Neural crest cell (in vitro differentiated cells): ENCODE data around the gene IRAK3. TPM values are rescaled to one million over a fixed set of nuclear protein-coding genes. Genes with fewer than 3 reads are reported as not detected.

Source experiments
- DNase-seq: peaks from one replicate; pipeline ENCODE4 v3.0.0; 2021; ENCODE audit warnings: low read depth, mixed read lengths, low spot score
- H3K27ac Mint-ChIP-seq: one replicate; pipeline ENCODE4 v1.8.0; 2021; ENCODE audit warnings: mild to moderate bottlenecking, mixed read lengths; ENCODE audit not compliant: unreplicated experiment
- H3K27me3 Mint-ChIP-seq: 2 replicates; pipeline ENCODE4 v1.8.0; 2021; ENCODE audit warnings: low read depth, mild to moderate bottlenecking, mixed read lengths
- H3K36me3 Mint-ChIP-seq: 2 replicates; pipeline ENCODE4 v1.8.0; 2021; ENCODE audit warnings: low read depth, mild to moderate bottlenecking, mixed read lengths
- H3K4me1 Mint-ChIP-seq: 2 replicates; pipeline ENCODE4 v1.8.0; 2021; ENCODE audit warnings: mixed read lengths
- H3K4me3 Mint-ChIP-seq: one replicate; pipeline ENCODE4 v1.8.0; 2021; ENCODE audit warnings: mild to moderate bottlenecking, mixed read lengths
- H3K9me3 Mint-ChIP-seq: 2 replicates; pipeline ENCODE4 v1.8.0; 2021; ENCODE audit warnings: mixed read lengths
- CTCF ChIP-seq: fragments of 200-600 bp; sonication (generic); conservative IDR thresholded peaks from 2 replicates; pipeline ENCODE4 v1.5.0; 2021; ENCODE audit warnings: antibody characterized with exemption, mild to moderate bottlenecking
- total RNA-seq: library from RNA; stranded (reverse); gene quantifications from 2 replicates; pipeline ENCODE4 v1.2.1, GENCODE V29; 2021

IRAK3 gene
- total RNA-seq, 1 donor from 2014 or later = 0.56 TPM

- H3K36me3 Mint-ChIP-seq = peaks cover 14% of the 10 kb centered on the region
- H3K4me3 Mint-ChIP-seq = no peak overlapping the region
- DNase-seq = no peak
- H3K9me3 Mint-ChIP-seq = peaks cover 15% of the 10 kb centered on the region
- peaks cover 11% of the 10 kb centered on the region for H3K4me1 Mint-ChIP-seq
- no peaks in the 10 kb centered on the region for H3K27me3 Mint-ChIP-seq
- H3K27ac Mint-ChIP-seq = no peak overlapping the region
- TF ChIP-seq CTCF = no peak
Measured at GRCh38 chr12:66156654-66157053, 32.4 kb upstream of the IRAK3 start.

GRCh38 chr12:66159123-66159522 lies 29.9 kb upstream of the IRAK3 start:
- no peak for DNase-seq
- H3K27me3 Mint-ChIP-seq = no peaks in the 10 kb centered on the region
- peaks cover 15% of the 10 kb centered on the region for H3K9me3 Mint-ChIP-seq
- no peak overlapping the region for H3K27ac Mint-ChIP-seq
- H3K36me3 Mint-ChIP-seq = peaks cover 20% of the 10 kb centered on the region
- H3K4me3 Mint-ChIP-seq = no peak overlapping the region
- peaks cover 11% of the 10 kb centered on the region for H3K4me1 Mint-ChIP-seq
- TF ChIP-seq CTCF = no peak

- Mint-ChIP-seq H3K4me3 (no peak overlapping the region), H3K9me3 (peaks cover 26% of the 10 kb centered on the region), H3K27ac (no peak overlapping the region), H3K36me3 (peaks cover 31% of the 10 kb centered on the region), H3K4me1 (peaks cover 11% of the 10 kb centered on the region), H3K27me3 (no peaks in the 10 kb centered on the region)
- DNase-seq = no peak
- TF ChIP-seq CTCF = no peak
Measured at GRCh38 chr12:66160704-66161103, 28.3 kb upstream of the IRAK3 start.

GRCh38 chr12:66162701-66163100 lies 26.3 kb upstream of the IRAK3 start:
- H3K27me3 Mint-ChIP-seq = no peaks in the 10 kb centered on the region
- DNase-seq = no peak
- H3K36me3 Mint-ChIP-seq = peaks cover 34% of the 10 kb centered on the region
- H3K4me3 Mint-ChIP-seq = no peak overlapping the region
- no peak overlapping the region for H3K27ac Mint-ChIP-seq
- peaks cover 26% of the 10 kb centered on the region for H3K9me3 Mint-ChIP-seq
- no peak for TF ChIP-seq CTCF
- peaks cover 7% of the 10 kb centered on the region for H3K4me1 Mint-ChIP-seq

GRCh38 chr12:66163289-66163688 lies 25.7 kb upstream of the IRAK3 start:
- no peak for DNase-seq
- peaks cover 6% of the 10 kb centered on the region for H3K4me1 Mint-ChIP-seq
- H3K27me3 Mint-ChIP-seq = no peaks in the 10 kb centered on the region
- no peak overlapping the region for H3K27ac Mint-ChIP-seq
- peaks cover 34% of the 10 kb centered on the region for H3K36me3 Mint-ChIP-seq
- H3K9me3 Mint-ChIP-seq = peaks cover 26% of the 10 kb centered on the region
- no peak overlapping the region for H3K4me3 Mint-ChIP-seq
- no peak for TF ChIP-seq CTCF

- Mint-ChIP-seq H3K4me3 (no peak overlapping the region), H3K27ac (no peak overlapping the region), H3K9me3 (peaks cover 22% of the 10 kb centered on the region), H3K36me3 (peaks cover 35% of the 10 kb centered on the region), H3K4me1 (peaks cover 10% of the 10 kb centered on the region), H3K27me3 (no peaks in the 10 kb centered on the region)
- no peak for DNase-seq
- TF ChIP-seq CTCF = no peak
Measured at GRCh38 chr12:66164349-66164821, 24.6 kb upstream of the IRAK3 start.
